ENCODE data around the gene SFXN3.

SFXN3 gene

DNA sequence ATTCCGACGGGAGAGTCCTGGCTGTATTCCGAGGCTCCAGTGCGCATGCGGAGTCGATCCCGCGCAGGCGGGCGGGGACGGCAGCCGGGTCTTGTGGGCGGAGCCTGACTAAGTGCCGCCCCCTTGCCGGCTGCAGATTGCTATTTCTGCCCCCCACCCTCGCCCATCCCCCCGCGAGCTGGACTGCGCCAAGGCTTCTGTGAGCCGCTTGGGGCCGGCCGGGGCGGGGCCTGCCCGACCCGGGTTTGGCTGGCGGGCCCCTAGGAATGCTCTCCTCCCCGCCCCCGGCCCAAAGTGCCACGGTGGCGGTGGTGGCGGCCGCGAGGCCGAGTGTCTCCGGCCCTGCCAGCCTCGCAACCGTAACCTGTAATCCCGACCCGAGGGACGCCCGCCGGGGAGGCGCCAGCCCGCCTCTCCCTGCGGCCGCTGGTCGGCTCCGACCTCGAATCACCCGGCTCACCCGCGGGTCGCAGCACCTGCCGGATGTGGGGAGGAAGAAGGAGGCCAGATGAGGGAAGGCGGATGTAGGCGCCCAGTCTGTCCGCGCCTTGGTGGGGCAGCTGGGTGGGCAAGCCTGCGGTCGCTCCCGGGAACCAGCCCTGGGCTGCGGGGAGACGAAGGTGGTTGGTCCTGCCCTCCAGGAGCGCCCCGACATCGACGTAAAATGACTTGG, 30.1 kb downstream of the SFXN3 start:
- peak; percentile 79 for DNase-seq

DNA sequence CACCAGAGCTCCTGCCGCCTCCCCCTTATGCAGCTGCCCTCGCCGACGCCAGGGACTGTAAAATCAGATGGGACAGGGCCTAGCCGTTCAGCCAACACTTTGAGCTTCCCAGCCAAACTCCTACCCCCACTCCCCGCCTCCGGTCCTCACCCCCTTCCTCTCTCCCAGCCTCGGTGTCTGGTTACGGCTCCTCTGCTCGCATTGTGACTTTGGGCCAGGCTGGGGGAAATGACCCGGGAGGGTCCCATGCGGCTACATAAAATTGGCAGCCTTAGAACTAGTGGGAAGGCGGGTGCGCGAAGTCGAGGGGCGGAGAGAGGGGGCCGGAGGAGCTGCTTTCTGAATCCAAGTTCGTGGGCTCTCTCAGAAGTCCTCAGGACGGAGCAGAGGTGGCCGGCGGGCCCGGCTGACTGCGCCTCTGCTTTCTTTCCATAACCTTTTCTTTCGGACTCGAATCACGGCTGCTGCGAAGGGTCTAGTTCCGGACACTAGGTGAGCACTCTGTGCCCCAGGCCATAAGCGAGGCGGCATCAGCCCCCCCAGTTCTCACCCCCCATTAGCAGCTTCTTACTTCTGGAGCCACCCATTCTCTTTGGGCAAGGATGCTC, 30.7 kb downstream of the SFXN3 start, which contains the start of gene KAZALD1:
Gene KAZALD1, plus strand, starts transcription at position 366 of the 608 bp plus-strand sequence. CDS start 604 bp downstream, outside the sequence.
- DNase-seq: peak; percentile 57

DNA sequence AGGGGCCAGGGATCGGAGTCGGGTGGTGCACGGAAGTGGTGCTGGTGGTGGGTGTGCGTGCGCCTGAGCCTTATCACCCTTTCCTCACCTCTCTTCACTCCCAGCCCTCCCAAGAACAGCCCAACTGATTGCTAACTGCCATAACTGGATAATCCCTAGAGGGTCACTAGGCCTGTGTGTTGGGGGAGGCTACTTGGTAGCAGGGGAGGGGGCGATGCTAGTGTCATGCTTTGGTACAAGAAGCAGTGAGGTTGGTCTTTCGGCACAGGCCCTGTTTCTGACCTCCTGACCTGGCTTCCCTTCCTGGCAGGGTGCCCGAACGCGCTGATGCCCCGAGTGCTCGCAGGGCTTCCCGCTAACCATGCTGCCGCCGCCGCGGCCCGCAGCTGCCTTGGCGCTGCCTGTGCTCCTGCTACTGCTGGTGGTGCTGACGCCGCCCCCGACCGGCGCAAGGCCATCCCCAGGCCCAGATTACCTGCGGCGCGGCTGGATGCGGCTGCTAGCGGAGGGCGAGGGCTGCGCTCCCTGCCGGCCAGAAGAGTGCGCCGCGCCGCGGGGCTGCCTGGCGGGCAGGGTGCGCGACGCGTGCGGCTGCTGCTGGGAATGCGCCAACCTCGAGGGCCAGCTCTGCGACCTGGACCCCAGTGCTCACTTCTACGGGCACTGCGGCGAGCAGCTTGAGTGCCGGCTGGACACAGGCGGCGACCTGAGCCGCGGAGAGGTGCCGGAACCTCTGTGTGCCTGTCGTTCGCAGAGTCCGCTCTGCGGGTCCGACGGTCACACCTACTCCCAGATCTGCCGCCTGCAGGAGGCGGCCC, 31.4 kb downstream of the SFXN3 start:
- no peak for DNase-seq

DNA sequence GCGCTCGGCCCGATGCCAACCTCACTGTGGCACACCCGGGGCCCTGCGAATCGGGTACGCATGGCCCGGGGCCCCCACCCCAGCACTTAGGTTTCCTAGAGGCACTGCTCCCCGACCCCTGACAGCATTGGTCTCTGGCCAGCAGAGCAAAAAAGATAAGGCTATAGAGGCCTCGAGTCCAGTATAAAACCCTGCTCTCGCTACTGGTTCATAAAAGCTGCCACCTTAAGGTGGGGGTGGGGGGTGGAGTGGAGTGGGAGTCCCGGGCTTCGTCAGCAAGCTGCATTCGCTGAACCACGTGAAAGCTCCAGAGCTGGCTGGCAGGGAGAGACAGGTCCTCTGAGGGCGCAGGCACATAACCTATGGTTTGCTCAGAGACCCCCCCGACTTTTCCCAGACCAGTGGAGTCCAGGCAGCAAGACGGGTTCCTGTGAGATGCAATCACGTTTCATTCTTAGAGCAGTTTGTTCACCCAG, 32.1 kb downstream of the SFXN3 start:
- no peak for DNase-seq

DNA sequence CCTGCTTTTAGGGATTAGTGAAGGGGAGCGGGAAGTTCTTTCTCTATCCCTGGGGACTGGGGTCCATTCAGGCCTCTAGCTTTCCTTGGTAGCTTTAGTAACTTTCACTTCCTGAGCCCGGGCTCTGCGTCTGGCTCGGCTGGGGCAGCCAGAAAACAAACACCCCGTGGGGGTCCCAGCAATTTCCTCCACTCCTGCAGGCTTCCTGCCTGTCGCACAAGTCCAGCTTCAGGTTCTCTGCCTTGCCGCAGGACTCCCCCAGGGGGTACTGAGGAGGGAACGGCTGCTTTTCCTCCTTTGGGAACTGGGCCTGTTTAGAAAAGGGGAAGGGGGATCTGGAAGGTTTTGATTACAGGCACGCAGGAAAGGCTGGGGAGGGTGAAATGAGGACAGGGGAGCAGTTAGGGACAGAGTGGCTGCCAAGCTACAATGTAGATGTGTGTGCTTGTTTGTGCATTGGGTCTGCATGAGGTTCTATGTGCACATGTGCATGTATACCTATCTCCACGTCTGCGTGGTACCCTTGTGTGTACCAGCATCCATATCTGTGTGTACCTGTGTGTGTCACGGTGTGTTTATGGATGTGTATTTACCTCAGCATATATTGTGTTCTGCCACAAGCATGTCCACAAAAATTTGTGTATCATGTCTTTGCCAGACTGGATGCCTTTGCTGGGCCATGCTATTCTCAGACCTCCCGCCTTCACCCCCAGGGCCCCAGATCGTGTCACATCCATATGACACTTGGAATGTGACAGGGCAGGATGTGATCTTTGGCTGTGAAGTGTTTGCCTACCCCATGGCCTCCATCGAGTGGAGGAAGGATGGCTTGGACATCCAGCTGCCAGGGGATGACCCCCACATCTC, 32.7 kb downstream of the SFXN3 start:
- no peak for DNase-seq

DNA sequence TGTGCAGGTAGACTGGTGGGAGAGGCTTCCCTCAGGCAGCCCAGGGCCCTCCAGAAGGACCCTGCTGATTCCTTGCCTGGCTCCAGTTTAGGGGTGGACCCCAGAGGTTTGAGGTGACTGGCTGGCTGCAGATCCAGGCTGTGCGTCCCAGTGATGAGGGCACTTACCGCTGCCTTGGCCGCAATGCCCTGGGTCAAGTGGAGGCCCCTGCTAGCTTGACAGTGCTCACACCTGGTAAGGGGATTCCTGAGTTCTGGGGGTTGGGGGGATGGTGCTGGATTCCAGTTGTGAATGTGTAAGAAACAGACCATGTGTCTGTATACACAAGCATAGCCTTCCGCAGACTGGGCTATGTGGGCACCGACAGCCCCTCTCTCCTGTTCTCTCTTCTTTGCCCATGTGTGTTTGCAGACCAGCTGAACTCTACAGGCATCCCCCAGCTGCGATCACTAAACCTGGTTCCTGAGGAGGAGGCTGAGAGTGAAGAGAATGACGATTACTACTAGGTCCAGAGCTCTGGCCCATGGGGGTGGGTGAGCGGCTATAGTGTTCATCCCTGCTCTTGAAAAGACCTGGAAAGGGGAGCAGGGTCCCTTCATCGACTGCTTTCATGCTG, 33.5 kb downstream of the SFXN3 start:
- no peak for DNase-seq

DNA sequence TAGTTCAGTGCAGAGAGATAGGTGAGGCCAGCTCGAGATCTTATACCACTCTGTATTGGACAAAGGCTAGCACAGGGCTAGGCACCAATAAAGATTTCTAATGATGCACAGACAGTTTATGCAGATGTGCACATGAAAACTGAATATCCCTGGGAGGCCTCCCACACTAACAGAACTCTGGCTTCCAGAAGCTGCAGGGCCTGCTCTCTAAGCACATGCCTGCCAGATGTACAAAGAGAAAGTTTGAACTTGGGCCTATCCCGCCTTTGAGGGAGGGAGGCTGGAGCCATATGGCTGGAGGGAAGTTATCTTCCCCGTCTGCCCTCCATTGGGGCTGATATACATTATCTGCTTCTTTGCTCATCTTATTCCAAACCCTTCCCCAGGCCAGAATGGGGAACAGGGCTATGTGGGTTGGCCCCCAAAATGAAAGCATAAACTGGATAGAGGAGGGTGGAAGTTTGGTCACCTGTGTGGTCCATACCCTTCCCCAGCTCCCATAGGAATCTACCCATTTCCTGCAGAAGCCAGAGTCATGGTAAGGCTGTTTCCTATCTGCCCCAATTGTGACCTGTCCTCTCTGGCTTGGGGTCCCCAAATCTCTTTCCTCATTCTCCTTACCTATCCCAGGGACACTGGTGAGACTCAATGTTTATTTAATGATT, 34.6 kb downstream of the SFXN3 start:
- DNase-seq: peak; percentile 37

DNA sequence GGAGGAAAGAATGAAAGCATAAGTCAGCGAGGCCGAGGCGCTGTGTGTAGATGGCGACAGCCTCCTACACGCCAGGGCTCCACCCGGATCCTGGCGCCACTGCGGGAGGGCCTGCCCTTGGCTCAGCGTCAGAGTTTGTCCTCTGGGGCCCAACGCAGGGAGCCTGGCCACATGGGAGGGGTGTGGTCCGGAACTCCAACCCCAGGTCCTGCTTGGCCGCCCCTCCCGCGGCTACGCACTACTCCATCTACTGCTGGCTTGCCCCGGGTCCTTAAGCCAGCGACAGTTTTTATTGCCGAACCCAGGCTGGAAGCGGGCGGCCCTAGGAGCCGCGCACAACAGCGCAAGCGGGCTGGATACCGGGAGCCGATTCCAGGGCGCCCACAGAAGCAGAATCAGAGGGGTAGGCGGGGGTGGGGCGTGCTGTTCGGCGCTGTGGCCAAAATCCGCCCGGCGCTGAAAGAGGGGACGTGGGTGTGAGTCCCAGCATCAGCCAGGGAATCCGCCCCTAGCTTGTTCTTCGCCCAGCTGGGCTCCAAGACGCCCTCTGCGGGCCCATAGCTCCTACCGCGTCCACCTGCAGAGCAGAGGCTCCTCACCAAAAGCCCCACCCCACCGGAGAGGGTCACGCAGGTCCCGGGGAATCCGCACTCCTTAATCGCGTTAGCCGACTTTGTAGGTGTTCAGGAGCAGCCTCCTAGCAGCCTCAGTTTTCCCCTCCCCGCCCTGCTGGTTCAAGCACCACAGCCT, 35.3 kb downstream of the SFXN3 start:
- DNase-seq: no peak

DNA sequence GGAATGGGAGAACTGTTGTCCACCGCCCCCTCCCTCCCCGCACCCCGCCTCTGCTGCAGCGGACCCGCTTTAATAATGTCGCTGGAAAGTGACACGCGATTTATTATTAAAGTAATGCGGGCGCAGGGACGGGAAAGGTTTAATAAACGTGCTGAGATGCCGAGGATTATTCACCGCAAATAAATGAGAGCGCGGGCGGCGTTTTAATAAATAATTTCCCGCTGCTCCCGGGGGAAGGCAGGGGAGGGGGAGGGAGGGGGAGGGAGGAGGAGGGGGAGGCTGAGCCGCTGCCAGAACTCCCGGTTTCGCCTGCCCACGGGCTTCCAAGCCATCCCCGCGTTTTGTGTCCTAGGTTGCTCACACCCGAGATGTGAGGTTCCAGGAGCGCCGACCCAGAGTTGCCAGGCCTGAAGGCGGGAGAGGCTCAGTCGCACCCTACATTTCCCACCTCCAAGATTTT, 35.9 kb downstream of the SFXN3 start:
- DNase-seq: no peak

DNA sequence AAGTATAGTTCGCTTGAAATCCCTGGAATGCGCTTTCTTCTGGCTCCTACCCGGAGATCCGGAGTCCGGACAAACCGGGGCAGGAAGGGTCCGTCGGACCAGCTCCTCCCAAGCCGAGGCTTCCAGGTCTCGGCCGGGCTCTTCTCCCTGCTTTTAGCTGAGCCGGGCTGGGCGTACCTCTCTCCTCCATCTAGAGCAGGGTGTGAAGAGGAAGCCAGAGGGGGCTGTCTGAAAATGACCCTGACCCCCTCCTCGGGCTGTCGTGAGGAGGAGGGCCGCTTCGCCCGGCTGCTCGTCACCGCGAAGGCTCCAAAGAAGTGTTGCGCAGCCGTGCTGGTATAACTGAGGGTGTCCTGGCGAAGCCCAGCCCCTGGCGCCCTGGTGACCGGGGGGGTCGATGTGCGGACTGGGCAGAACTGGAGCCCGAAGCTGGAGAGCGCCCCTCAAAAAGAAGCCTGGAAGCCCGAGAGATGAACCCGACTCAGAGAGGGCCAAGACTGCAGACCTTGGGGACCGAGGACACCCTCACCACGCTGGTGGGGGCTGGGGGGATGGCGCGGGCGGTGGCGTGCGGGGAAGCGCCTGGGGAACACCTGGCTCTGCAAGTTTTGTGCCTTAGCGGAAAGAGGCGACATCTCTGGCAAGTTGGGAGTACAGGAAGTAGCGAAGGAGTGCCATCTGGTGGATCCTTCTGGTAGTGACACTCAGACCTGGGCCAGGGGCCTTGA, 36.5 kb downstream of the SFXN3 start:
- DNase-seq: peak; percentile 64

DNA sequence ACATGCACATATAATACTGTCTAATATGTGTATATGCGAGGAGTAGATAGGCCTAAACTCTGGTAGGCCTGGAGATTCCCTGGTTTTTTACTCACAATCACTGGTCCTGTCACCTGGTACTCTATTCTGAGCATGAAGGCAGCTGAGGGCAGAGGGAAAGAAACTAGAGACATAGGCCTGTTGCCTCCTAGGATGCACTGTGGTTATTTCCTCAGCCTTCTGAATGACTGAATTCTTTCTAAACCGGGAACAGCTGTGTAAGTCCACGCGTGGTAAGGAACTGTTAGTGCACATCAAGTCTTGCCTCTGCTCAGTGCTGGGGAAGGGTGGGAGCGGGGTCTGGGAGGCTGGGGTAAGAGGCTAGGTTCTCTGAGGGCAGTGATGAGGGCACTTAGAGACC, 38.4 kb downstream of the SFXN3 start:
- DNase-seq: no peak

DNA sequence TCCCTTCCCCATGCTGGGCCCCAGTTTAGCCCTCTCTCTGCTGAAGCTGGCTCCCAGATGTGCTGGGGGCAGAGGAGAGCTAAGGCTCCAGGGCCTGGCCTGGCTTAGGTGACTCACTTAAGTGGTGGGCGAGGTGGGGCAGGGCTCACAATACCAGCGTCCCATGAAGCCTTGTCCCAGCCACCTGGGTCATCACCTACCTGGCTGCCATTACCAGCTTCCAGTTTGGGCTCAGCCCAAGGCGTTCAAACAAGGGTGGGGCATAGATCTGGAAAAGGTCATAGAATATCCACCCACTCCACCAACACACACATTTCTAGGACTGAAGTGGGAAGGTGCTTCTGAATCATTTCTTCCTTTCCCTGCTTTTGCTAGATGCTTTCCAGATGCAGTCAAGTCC, 39.1 kb downstream of the SFXN3 start:
- no peak for DNase-seq

DNA sequence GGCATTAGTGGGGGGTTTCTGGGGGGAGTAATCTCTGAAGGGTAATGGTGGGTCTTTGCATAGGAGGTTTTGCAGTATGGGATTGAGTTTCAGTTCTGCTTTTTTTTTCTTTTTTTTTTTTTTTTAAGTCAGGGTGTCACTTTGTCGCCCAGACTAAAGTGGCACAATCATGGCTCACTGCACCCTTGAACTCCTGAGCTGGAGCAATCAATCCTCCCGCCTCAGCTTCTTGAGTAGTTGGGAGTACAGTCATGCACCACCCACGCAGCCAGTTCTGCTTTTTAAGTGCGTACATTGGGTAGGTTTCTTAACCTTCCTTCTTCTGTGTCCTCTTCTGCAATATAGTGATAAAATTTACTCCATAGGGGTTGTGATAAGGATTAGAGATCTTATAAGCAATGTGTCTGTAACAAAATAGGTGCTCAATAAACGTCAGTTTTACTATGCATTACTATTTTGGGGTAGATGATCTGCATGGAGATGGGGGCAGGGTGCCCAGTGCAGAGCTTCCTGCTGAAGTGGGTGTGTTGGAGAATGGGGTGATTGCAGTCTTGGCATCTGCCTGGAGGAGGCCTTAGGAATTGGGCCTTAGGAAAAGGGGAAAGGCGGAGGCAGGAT, 40.3 kb downstream of the SFXN3 start:
- no peak for DNase-seq

DNA sequence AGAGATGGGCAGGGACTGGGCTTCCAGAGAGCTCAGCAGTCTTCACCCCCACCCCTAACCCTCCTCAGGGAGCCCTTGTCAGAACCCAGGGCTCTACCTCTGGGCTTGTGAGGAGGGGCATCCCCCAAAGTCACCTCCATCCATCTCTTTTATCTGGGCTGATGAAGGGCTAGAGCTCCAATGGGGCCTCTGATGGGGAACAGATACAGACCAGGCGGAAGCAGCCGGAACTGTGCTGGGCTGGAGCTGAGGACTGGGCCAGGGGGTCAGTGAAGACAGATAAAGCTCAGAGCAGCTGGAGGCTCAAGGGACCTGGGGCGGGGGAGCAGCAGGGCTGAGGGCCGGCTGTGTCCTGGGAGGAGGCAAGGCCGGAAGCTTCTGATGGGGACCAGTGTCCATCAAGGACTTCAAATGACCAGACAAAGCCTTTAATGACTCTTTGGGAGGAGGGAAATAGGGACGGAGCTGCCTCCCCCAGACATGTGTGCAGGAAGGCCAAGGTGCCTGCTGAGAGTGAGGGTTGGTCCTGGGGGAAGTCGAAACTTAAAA, 40.9 kb downstream of the SFXN3 start:
- DNase-seq: no peak

DNA sequence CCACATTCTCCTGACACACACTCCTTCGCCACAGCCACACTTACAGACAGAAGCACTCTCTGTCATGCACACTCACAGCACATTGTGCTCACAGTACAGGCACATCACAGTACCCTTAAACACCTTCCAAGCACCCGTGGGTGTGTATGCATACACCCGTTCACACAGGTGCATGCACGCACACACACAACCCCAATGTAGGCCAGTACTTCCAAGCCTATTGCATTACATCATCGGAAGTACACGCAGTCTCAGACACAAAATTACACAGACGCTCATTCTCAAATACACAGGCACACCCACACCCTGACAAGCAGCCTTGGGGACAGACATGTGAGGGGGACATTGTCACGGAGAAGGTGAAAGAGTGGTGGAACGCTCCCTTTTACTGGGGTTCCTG, 41.9 kb downstream of the SFXN3 start:
- no peak for DNase-seq

DNA sequence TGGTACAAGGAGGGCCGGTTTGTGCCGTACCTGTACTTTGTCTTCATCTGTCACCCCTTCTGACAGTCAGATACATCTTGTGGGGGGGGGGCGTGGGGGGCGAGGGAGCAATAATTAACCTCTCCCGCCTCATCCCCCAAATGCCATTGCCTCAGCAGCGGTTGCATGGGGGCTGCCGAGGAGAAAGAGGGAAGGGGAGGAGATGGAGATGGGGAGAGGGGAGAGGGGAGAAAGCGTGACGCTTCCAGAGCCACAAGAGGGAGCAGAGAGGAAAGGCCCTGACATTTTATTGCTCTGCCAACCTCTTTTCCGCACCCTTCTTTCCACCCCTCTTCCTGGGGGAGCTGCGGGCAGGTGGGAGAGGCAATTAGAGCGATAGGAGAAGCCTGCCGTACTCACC, 42.6 kb downstream of the SFXN3 start:
- no peak for DNase-seq

DNA sequence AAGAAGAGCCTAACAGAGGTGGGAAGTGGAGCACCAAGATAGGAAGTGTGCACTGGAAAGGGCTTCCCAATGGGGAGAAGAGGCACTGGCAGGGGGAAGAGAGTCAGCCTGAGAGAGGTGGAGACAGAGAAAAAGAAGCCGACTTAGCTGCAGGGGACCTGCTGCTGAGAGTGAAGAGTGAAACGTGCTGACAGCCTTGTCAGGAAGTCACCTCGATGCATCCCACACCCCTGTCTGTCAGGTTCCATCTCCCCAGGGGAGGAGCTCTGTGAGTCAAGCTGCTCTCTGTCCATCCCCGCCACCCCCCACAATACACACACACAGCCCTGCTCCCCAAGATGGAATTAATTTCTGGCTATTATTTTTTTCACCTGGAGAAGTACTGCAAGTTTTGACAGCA, 44.7 kb downstream of the SFXN3 start:
- no peak for DNase-seq

DNA sequence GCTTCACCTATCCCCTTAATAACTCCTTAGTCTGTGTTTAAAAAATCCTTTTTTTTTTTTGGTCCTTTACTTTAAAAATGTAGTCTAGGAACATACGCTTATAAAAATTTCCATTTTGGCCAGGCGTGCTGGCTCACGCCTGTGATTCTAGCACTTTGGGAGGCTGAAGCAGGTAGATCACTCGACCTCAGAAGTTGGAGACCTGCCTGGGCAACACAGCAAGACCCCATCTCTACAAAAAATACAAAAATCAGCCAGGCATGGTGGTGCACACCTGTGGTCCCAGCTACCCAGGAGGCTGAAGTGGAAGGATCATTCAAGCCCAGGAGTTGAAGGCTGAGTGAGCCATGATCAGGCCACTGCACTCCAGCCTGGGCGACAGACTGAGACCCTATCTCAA, 45.6 kb downstream of the SFXN3 start:
- DNase-seq: no peak

DNA sequence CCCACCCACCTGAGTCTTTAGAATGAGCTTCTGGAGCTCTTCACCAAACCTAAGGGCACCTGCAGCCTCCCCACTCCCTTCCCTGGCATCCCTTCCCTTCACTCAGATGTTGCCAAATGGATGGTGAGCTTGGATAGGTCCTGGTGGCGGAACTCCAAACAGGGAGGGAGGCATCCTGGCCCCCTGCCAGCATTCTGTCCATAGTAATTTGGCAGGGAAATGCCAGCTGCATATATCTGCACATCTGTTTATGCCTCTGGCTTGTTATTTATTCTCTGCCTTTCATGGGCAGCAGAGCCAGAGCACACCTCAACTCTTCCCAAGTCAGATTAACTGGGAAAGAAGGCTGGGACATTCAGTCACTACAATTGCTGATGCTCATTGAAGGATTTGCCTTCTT, 48.8 kb downstream of the SFXN3 start:
- DNase-seq: no peak

Data from DMS 273 treated with DMSO at 0.1 percent for 48 hours (cell line).